ENCODE data around the gene PMEPA1.

Gene PMEPA1

DNA sequence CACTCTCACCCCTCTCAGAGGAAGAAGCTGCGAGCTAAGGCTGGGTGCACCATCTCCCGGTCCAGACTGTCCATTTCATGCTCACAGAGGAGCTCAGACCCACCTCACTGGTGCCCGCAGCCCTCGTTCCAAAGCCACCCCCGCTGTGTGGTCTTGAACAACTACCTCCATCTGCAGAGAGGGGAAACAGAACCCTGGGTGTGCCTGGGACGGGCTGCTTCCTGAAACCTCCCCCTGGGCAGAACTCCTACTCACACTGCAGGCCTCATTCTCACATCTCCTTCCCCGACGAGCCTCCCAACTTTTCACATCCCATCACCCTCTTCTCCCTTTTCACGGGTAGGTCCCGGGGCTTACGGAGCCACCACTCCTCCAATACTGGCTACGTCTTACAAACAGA is 18.1 kb downstream of the PMEPA1 start:
- H3K9me3 ChIP-seq = no peaks in the 10 kb centered on the region
- H3K4me1 ChIP-seq = peaks cover 100% of the 10 kb centered on the region
- H4K20me1 ChIP-seq = peaks cover 100% of the 10 kb centered on the region
- H3K36me3 ChIP-seq = no peaks in the 10 kb centered on the region; the same call in 1 of the 2 replicates
- no peaks in the 10 kb centered on the region for H3K27me3 ChIP-seq
- no peak overlapping the region; the same call in 1 of the 2 replicates for H3K9ac ChIP-seq
- H3K27ac ChIP-seq = peak overlapping the region; percentile 61
- peak overlapping the region; percentile 81 for H3K4me2 ChIP-seq
- 0 out of 2 replicates have a peak overlapping the region, but pooled peaks have one; percentile 4 for H3K4me3 ChIP-seq
- TF ChIP-seq Cebpa-rat (IDR thresholded peaks at IDR 0.05) = no peak

DNA sequence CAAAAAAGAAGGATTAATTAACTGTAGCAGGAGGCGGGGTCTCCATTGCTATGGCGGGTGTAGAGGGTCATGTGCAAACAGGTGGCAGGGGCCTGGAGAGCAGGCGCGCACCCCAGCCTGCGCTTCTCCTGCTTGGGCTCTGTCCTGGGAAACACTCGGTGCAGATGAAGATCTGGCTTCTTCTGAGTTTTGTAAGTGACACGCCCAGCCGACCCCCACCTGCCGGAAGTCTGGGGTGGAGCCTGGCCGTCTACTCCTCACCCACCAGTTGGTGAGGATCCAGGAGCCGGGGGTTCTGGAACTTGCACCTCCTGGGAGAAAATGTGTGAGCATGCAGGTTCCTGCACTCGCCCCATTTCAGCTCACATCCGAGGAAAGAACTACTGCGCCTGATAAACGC is 19.3 kb downstream of the PMEPA1 start:
- peak overlapping the region; percentile 61 for H3K27ac ChIP-seq
- H3K27me3 ChIP-seq = no peaks in the 10 kb centered on the region
- no peaks in the 10 kb centered on the region; the same call in 1 of the 2 replicates for H3K36me3 ChIP-seq
- H3K9me3 ChIP-seq = no peaks in the 10 kb centered on the region
- peaks cover 100% of the 10 kb centered on the region for H3K4me1 ChIP-seq
- no peak for TF ChIP-seq Cebpa-rat (IDR thresholded peaks at IDR 0.05)
- H3K4me2 ChIP-seq = peak overlapping the region; percentile 81
- peaks cover 100% of the 10 kb centered on the region for H4K20me1 ChIP-seq
- H3K9ac ChIP-seq = peak overlapping the region; percentile 17; the same call in 1 of the 2 replicates
- H3K4me3 ChIP-seq = peak overlapping the region; percentile 34

DNA sequence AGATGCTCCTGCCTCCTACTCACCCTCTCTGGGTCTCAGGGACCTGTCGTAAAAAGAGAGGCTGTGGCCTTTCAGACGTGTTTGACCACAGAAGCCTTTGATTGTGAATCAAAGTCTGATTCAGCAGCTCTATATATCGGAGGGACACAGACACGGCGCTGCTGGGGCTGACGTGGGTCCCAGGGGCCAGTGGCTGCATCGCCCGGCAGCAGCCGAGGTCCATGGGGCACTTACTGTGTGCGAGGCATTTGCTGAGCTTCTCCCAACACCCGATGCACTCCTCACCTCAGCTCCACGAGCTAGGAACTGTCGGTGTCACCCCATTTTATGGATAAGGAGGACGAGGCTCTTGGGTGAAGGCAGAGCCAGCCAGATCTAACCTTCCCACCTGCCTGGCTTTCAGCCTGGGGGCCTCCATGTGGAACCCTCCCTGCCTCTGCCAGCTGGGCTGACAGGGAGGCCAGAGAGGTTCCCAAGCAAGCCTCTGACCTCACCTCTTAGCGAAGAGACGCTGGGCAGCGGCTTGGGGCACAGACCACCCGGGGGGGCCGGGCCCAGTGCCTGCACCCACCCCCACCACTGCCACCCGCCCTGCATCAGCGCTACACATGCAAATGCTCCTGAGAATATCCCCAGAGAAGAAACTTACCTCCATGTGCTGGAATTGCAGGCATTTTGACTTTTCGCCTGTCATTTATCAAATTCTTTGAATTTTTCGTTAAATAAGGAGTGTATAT is 19.9 kb downstream of the PMEPA1 start:
- peak overlapping the region; percentile 81 for H3K4me2 ChIP-seq
- H3K36me3 ChIP-seq = no peaks in the 10 kb centered on the region
- no peaks in the 10 kb centered on the region for H3K27me3 ChIP-seq
- H3K27ac ChIP-seq = peak overlapping the region; percentile 61
- H3K9me3 ChIP-seq = no peaks in the 10 kb centered on the region
- H3K4me3 ChIP-seq = peak overlapping the region; percentile 34
- H4K20me1 ChIP-seq = peaks cover 98% of the 10 kb centered on the region
- no peak for TF ChIP-seq Cebpa-rat (IDR thresholded peaks at IDR 0.05)
- H3K4me1 ChIP-seq = peaks cover 100% of the 10 kb centered on the region
- peak overlapping the region; percentile 65 for H3K9ac ChIP-seq

DNA sequence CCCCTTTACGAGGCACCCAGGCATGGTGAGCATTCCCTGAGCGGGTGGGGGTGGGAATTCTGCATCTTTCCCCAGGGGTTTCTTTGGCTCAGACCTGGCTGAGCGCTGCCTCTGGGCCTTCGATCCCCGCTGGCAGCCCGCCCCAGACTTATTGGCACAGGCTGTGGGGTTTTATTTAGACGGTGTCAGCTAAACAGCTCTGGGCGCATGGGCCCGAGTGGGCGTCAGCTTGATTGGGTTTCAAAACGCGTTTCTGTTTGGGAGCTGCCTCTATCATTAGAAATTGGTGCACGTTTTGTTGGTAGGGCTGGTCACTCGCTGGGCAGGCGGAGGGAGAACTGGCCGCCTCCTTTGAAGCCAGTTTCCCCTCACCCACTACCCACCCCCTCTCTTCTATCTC is 21.0 kb downstream of the PMEPA1 start:
- H3K4me2 ChIP-seq = peak overlapping the region; percentile 81
- H4K20me1 ChIP-seq = peaks cover 97% of the 10 kb centered on the region
- peaks cover 100% of the 10 kb centered on the region for H3K4me1 ChIP-seq
- TF ChIP-seq Cebpa-rat (IDR thresholded peaks at IDR 0.05) = no peak
- H3K9ac ChIP-seq = peak overlapping the region; percentile 65
- H3K27me3 ChIP-seq = no peaks in the 10 kb centered on the region
- H3K4me3 ChIP-seq = peak overlapping the region; percentile 34
- no peaks in the 10 kb centered on the region for H3K9me3 ChIP-seq
- H3K27ac ChIP-seq = peak overlapping the region; percentile 61
- H3K36me3 ChIP-seq = no peaks in the 10 kb centered on the region

DNA sequence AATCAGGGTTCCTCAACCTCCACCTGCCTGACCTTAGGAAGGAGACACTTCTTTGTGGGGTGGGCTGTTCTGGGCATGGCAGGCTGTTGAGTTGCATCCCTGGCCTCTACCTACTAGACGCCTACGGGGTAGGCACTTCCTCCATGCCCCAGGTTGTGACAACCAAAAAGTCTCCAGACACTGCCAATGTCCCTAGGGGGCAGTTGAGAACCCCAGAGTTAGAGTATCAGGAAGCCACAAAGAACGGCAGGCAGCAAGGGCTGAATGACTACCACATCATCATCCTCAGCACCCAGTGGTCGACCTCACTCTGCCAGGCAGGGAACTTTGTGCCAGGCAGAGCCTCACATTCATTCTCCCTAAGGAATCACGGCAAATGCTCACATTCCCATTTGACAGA is 21.5 kb downstream of the PMEPA1 start:
- Histone ChIP-seq H3K4me1 (peaks cover 100% of the 10 kb centered on the region), H3K27ac (peak overlapping the region; percentile 61), H3K9ac (peak overlapping the region; percentile 65), H3K36me3 (no peaks in the 10 kb centered on the region), H3K9me3 (no peaks in the 10 kb centered on the region), H3K27me3 (no peaks in the 10 kb centered on the region), H4K20me1 (peaks cover 96% of the 10 kb centered on the region), H3K4me3 (peak overlapping the region; percentile 34), H3K4me2 (peak overlapping the region; percentile 81)
- no peak for TF ChIP-seq Cebpa-rat (IDR thresholded peaks at IDR 0.05)

DNA sequence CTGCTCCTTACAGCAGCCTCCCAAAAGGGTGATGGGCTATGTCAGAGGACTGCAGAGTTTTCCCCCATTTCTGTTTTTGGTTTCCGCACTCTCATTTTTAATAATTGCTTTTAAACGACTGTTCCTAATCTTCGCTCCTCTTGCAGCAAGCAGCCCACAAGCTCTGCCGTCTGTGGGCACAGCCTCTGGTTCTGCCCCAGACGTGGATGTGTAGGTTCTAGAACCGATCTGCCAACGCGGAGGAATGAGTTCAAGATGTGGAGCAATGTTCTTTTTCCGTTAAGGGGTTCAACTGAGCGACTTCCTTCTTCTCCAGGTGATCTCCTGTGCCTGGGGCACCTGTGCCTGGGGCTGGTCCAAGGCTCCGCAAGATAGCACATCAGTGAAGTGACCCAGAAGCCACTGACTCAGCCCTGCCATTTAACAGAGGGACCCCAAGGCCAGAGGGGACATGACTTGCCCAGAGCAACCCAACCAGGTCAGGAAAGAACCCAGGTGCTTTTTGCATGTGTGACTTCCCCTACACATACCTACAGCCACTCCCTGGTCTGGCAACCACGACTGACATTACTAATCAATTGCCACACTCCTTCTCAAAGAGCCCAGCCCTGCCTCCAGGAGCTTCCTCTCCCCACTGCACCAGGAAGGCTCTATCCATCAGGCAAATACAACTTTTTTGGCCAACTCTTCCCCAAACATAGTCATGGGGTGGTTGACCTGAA is 22.7 kb downstream of the PMEPA1 start:
- peaks cover 88% of the 10 kb centered on the region for H4K20me1 ChIP-seq
- H3K9ac ChIP-seq = peak overlapping the region; percentile 53
- peaks cover 100% of the 10 kb centered on the region for H3K4me1 ChIP-seq
- H3K4me3 ChIP-seq = no peak overlapping the region; the same call in 1 of the 2 replicates
- peak overlapping the region; percentile 81 for H3K4me2 ChIP-seq
- H3K9me3 ChIP-seq = no peaks in the 10 kb centered on the region
- H3K27ac ChIP-seq = peak overlapping the region; percentile 61
- H3K36me3 ChIP-seq = no peaks in the 10 kb centered on the region
- no peak for TF ChIP-seq Cebpa-rat (IDR thresholded peaks at IDR 0.05)
- no peaks in the 10 kb centered on the region for H3K27me3 ChIP-seq

DNA sequence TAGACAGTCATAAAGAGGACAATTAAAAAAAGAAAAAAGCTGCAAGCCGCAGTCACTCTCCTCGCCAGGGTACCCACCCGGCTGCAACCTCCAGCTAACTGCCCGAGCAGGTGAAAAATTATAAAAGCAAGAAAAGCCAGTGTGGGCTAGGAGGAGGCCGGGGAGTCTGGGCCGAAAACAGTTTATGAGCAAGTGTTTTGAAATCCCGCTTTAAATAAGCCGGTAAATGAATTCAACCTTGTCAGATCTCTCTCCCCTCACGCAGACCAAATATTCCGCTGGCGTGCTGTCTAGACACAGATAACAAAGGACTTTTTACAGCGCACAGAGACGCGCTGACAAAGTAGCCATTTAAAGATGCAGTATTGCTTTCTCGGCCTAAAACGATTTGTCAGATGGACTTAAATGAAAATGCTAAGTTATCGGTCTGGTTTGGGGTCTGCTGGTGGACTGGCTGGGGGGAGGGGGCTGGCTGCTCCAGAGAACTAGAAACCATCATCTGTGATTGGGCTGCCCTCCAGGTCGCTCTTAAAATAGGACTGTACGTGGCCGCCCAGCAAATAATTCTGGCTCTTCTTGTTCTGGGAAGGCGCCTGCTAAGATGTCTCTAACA is 24.6 kb downstream of the PMEPA1 start:
- peaks cover 100% of the 10 kb centered on the region for H3K4me1 ChIP-seq
- peaks cover 88% of the 10 kb centered on the region for H4K20me1 ChIP-seq
- H3K36me3 ChIP-seq = no peaks in the 10 kb centered on the region
- H3K9ac ChIP-seq = peak overlapping the region; percentile 53
- no peaks in the 10 kb centered on the region for H3K27me3 ChIP-seq
- peak overlapping the region; percentile 61 for H3K27ac ChIP-seq
- peak overlapping the region; percentile 81 for H3K4me2 ChIP-seq
- TF ChIP-seq Cebpa-rat (IDR thresholded peaks at IDR 0.05) = no peak
- peak overlapping the region; percentile 40 for H3K4me3 ChIP-seq
- no peaks in the 10 kb centered on the region for H3K9me3 ChIP-seq

DNA sequence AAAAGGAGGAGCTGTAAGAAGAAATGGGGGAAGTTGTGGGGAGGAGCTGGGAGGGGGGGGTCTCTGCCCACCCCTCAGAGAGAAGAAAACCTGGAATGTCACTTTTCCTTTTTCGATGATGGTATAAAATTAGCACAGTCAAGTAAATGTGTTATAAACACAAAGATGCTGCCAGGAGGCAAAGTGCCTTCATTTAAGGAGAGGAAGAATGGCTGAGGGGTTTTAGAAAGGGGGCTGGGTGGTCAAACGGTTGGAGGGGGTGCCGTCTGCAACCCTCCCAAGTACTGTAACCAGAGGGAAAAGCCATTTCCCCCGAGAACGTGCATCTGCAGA is 25.0 kb downstream of the PMEPA1 start:
- H3K4me2 ChIP-seq = peak overlapping the region; percentile 81
- H3K9ac ChIP-seq = peak overlapping the region; percentile 53; the same call in 1 of the 2 replicates
- peaks cover 88% of the 10 kb centered on the region for H4K20me1 ChIP-seq
- TF ChIP-seq Cebpa-rat (IDR thresholded peaks at IDR 0.05) = no peak
- H3K4me3 ChIP-seq = peak overlapping the region; percentile 40
- H3K4me1 ChIP-seq = peaks cover 100% of the 10 kb centered on the region
- H3K27me3 ChIP-seq = no peaks in the 10 kb centered on the region
- no peaks in the 10 kb centered on the region for H3K36me3 ChIP-seq
- peak overlapping the region; percentile 61 for H3K27ac ChIP-seq
- no peaks in the 10 kb centered on the region for H3K9me3 ChIP-seq

DNA sequence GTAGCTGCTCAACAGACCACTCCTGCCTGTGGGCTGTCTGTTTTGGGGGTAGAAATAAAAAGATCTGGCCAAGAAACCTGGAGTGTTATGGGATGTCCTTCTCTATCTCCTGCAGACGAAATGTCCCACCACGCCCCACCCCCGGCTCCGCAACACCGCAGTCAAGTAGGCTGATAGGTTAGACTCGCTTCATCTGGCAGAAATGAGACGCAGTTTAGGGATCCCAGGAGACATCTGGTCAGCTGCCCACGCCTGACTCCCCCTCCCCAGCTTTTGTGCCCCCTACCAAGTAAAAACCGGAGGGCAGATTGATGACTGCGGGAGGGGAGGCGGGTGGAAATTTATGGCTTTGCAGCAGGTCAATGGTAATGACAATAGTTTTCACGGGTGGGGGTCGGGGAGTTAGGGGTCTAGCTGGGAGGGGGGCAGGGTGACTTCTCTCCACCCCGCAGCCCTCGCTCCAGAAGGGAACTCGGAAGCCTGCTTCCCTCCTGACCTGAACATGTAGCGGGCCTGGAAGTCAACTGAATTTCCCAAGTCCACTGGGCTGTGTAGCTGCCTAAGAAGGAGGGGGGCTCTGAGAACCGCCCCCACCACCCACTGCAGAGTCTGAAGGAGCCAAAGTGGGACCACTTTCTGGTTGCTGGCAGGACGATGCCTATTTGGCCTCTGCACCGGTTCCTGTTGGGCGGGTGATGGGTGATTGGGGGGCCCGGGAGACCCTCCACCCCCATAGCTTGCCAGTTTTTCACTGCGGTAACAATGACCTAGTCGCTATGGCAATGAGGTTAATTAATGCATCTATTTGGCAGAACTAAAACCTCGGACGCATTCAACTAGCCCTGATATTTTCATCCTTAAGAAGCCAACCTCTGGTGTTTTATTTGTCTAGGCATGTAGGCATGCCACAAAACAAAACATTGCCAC is 25.7 kb downstream of the PMEPA1 start:
- Histone ChIP-seq H3K36me3 (no peaks in the 10 kb centered on the region), H3K4me3 (peak overlapping the region; percentile 40), H3K4me2 (peak overlapping the region; percentile 81), H4K20me1 (peaks cover 88% of the 10 kb centered on the region), H3K9me3 (no peaks in the 10 kb centered on the region), H3K4me1 (peaks cover 100% of the 10 kb centered on the region), H3K27ac (peak overlapping the region; percentile 61), H3K27me3 (no peaks in the 10 kb centered on the region), H3K9ac (peak overlapping the region; percentile 53; the same call in 1 of the 2 replicates)
- TF ChIP-seq Cebpa-rat (IDR thresholded peaks at IDR 0.05) = no peak

All from BLaER1 (cell line).